CD8-positive, alpha-beta memory T cell (primary cell): Measurements from ENCODE around the gene MUL1. TPM values are rescaled to one million over a fixed set of nuclear protein-coding genes. Genes with fewer than 3 reads are reported as not detected.
A peak's percentile ranks its signal among the peaks of the same experiment; 100 is the strongest.
"Not testable (repeated sequence)": the region's sequence is repeated elsewhere in the genome, so short reads cannot be mapped to it uniquely, and the experiment has no call there.

ENCODE experiments used
- CTCF ChIA-PET: fragments of 350-600 bp; sonication (Branson Sonifier 250); formaldehyde crosslinking; loops from one replicate; lab custom pipeline; 2021; ENCODE audit warnings: antibody characterized with exemption; lab: Charles Lee
- POLR2A ChIA-PET: fragments of 350-600 bp; sonication (Branson Sonifier 250); formaldehyde crosslinking; loops from one replicate; lab custom pipeline; 2021; ENCODE audit warnings: antibody characterized with exemption; lab: Charles Lee
- DNase-seq, 5 donors: peaks; one replicate each; pipeline versions ENCODE4 v3.0.0 to v3.0.0-alpha.2; 2020 to 2022; ENCODE audit warnings: mixed read lengths in 1 of 5
- H3K27ac ChIP-seq: one replicate; pipeline ENCODE4 v1.7.0; 2013; ENCODE audit warnings: low read depth, mild to moderate bottlenecking, low read length, moderate library complexity
- H3K27me3 ChIP-seq: 2 replicates; pipeline ENCODE4 v1.7.0; 2013; ENCODE audit warnings: low read length, mild to moderate bottlenecking; ENCODE audit not compliant: insufficient read depth, poor library complexity, severe bottlenecking
- H3K36me3 ChIP-seq: 2 replicates; pipeline ENCODE4 v1.7.0; 2013; ENCODE audit warnings: mild to moderate bottlenecking, low read length, moderate library complexity; ENCODE audit not compliant: insufficient read depth
- H3K4me1 ChIP-seq: 2 replicates; pipeline ENCODE4 v1.7.0; 2013; ENCODE audit warnings: mild to moderate bottlenecking, low read length, moderate library complexity; ENCODE audit not compliant: insufficient read depth
- H3K4me3 ChIP-seq: 2 replicates; pipeline ENCODE4 v1.7.0; 2013; ENCODE audit warnings: mild to moderate bottlenecking, low read length
- H3K9me3 ChIP-seq: 2 replicates; pipeline ENCODE4 v1.7.0; 2013; ENCODE audit warnings: mild to moderate bottlenecking, low read length
- H3K27ac Mint-ChIP-seq, 8 donors: one replicate each; pipeline ENCODE4 v1.8.0; 2020 to 2021; ENCODE audit warnings: mixed read lengths in 8 of 8, mild to moderate bottlenecking in 6 of 8, inconsistent platforms in 3 of 8, moderate library complexity in 3 of 8
- H3K27me3 Mint-ChIP-seq, 2 donors: one replicate each; pipeline ENCODE4 v1.8.0; 2020 to 2021; ENCODE audit warnings: mixed read lengths in 2 of 2, mild to moderate bottlenecking in 1 of 2, moderate library complexity in 1 of 2
- H3K36me3 Mint-ChIP-seq, 3 donors: one replicate each; pipeline ENCODE4 v1.8.0; 2020 to 2021; ENCODE audit warnings: mixed read lengths in 3 of 3, inconsistent platforms in 1 of 3, mild to moderate bottlenecking in 1 of 3
- H3K4me1 Mint-ChIP-seq, 3 donors: one replicate each; pipeline ENCODE4 v1.8.0; 2020 to 2021; ENCODE audit warnings: mixed read lengths in 3 of 3, inconsistent platforms in 1 of 3, mild to moderate bottlenecking in 1 of 3
- H3K4me3 Mint-ChIP-seq, 7 donors: one replicate each; pipeline ENCODE4 v1.8.0; 2020 to 2021; ENCODE audit warnings: mixed read lengths in 7 of 7, mild to moderate bottlenecking in 6 of 7, moderate library complexity in 4 of 7, inconsistent platforms in 2 of 7
- H3K9me3 Mint-ChIP-seq, 5 donors: one replicate each; pipeline ENCODE4 v1.8.0; 2020 to 2022; ENCODE audit warnings: mixed read lengths in 5 of 5, mild to moderate bottlenecking in 3 of 5, moderate library complexity in 2 of 5, inconsistent platforms in 1 of 5
- polyA plus RNA-seq: library from polyadenylated mRNA; unstranded; fragments of 300-500 nt; fragmentation: Illumina TruSeq; gene quantifications from one replicate; pipeline ENCODE4 v1.2.3, GENCODE V29; 2021
- total RNA-seq, 2 experiments: library from RNA; stranded (reverse); gene quantifications; one replicate each; pipeline ENCODE4 v1.2.3, GENCODE V29; 2021

The MUL1 gene
- total and polyA plus RNA-seq, 3 experiments from 2014 or later, result 21.3 to 42.2 (median 23.3) TPM

DNA sequence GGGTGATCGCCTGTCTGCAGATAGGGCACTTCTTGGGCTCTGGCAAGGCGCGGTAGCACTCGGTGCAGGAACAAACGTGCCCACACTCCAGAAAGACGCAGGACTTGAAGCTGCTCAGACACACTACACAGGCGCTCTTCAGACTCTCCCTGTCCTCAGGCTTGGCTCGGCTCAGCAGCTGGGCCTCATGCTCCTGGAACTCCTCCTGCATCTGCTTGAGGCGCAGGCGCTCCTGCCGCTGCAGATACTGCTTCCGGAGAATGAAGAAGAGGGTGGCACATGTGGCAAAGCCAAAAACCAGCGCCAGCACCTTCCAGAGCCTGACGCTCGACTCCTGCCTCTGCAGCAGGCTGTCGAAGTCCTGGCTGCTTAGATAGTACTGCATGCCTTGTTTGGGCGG lies 7.2 kb downstream of the MUL1 start:
- Histone ChIP-seq H3K36me3 (peaks cover 30% of the 10 kb centered on the region), H3K27ac (no peak overlapping the region), H3K27me3 (no peaks in the 10 kb centered on the region), H3K4me3 (no peak overlapping the region), H3K9me3 (no peaks in the 10 kb centered on the region), H3K4me1 (no peaks in the 10 kb centered on the region)
- H3K9me3 Mint-ChIP-seq, result no peaks in the 10 kb centered on the region
- H3K27ac Mint-ChIP-seq, result peak overlapping the region in 1 of 8 donors; percentile 62
- CTCF ChIA-PET, result no interaction called here
- H3K4me3 Mint-ChIP-seq, result no peak overlapping the region
- H3K27me3 Mint-ChIP-seq, result no peaks in the 10 kb centered on the region
- H3K36me3 Mint-ChIP-seq, result peaks cover 0 to 66% (median 16%) of the 10 kb centered on the region in 3 donors
- H3K4me1 Mint-ChIP-seq, result peaks cover 12 to 17% (median 13%) of the 10 kb centered on the region in 3 donors
- POLR2A ChIA-PET, result no interaction called here
- DNase-seq, result no peak

DNA sequence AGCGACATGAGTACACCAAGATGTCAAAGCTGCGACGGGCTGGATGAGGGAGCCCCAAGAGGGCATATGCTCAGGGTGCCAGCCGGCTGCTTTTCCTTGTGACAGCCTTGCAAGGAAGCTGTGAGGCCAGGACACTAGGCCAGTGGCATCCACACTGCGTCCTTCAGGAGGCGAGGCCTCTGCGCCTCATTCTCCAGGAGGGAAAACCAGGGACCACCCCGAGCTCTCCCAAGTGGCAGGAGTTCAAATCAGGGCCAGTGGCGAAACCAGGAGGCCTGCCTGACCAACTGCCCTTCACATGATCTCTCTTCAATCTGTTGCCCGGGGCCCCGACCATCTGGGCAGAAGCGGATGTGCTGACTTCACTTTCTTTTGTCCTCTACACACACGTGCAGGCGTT lies 8.2 kb downstream of the MUL1 start:
- Histone ChIP-seq H3K4me1 (no peaks in the 10 kb centered on the region), H3K27me3 (no peaks in the 10 kb centered on the region), H3K36me3 (peaks cover 30% of the 10 kb centered on the region), H3K9me3 (no peaks in the 10 kb centered on the region), H3K4me3 (no peak overlapping the region), H3K27ac (no peak overlapping the region)
- peaks cover 7 to 8% (median 7%) of the 10 kb centered on the region in 3 donors for H3K4me1 Mint-ChIP-seq
- H3K9me3 Mint-ChIP-seq, result no peaks in the 10 kb centered on the region
- POLR2A ChIA-PET, result no interaction called here
- no peak overlapping the region for H3K4me3 Mint-ChIP-seq
- H3K27me3 Mint-ChIP-seq, result no peaks in the 10 kb centered on the region
- no peak for DNase-seq
- peaks cover 0 to 63% (median 16%) of the 10 kb centered on the region in 3 donors for H3K36me3 Mint-ChIP-seq
- H3K27ac Mint-ChIP-seq, result peak overlapping the region in 1 of 8 donors; percentile 60
- CTCF ChIA-PET, result no interaction called here

DNA sequence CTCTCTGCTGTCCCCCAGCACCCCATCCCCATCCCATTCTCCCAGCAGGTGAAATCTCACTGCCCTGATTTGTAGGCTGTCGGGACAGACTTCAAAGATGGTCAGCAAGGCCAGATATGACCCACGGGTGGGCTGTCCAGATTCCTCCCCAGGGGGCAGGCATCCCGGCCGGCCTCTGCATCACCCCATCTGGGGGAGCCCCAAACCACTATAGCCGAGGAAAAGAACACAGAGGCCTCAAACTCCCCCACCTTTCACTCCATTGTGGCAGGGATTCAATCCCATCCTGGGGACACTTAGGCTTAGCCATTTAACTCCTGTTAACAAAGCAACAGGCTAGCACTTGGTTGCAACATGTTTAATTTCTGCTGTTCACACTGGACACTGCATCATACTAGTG lies 8.8 kb downstream of the MUL1 start:
- CTCF ChIA-PET, result no interaction called here
- H3K36me3 ChIP-seq, result peaks cover 30% of the 10 kb centered on the region
- no peak for DNase-seq

DNA sequence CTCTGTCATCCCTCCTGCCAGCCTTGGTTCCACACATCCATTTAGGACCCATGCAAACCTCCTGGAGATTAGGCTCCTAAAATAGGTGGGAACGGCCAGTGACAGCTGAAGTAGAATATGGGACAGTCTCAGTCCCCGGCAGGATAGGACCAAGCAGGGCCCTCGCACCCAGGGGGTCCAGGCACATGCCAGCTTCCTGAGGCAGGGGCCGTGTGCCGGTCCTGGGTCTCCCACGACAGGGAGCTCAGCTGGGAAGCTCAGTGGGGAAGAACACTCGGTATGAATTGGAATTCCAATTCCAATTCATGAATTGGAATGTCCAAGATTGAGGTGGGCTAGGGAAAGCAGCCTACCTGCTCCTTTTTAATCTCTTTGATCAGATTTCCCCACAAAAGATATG lies 9.8 kb downstream of the MUL1 start:
- Mint-ChIP-seq H3K27me3 (no peaks in the 10 kb centered on the region), H3K27ac (no peak overlapping the region), H3K36me3 (peaks cover 0 to 54% (median 15%) of the 10 kb centered on the region in 3 donors), H3K4me3 (no peak overlapping the region), H3K9me3 (no peaks in the 10 kb centered on the region), H3K4me1 (no peaks in the 10 kb centered on the region)
- Histone ChIP-seq H3K4me1 (peaks cover 6% of the 10 kb centered on the region), H3K27ac (no peak overlapping the region), H3K9me3 (no peaks in the 10 kb centered on the region), H3K4me3 (no peak overlapping the region), H3K36me3 (peaks cover 30% of the 10 kb centered on the region), H3K27me3 (no peaks in the 10 kb centered on the region)
- ChIA-PET CTCF (no interaction called here), POLR2A (no interaction called here)
- no peak for DNase-seq

More for the DNA sequence above, 8.8 kb downstream of the MUL1 start:
- H3K4me3 Mint-ChIP-seq, result no peak overlapping the region
- H3K27ac ChIP-seq, result no peak overlapping the region
- H3K27ac Mint-ChIP-seq, result peak overlapping the region in 1 of 8 donors; percentile 65
- H3K27me3 ChIP-seq, result no peaks in the 10 kb centered on the region
- no peaks in the 10 kb centered on the region for H3K9me3 Mint-ChIP-seq
- H3K27me3 Mint-ChIP-seq, result no peaks in the 10 kb centered on the region
- peaks cover 0 to 60% (median 16%) of the 10 kb centered on the region in 3 donors for H3K36me3 Mint-ChIP-seq
- no peaks in the 10 kb centered on the region for H3K9me3 ChIP-seq
- peaks cover 2 to 4% (median 3%) of the 10 kb centered on the region in 3 donors for H3K4me1 Mint-ChIP-seq
- no peak overlapping the region for H3K4me3 ChIP-seq
- H3K4me1 ChIP-seq, result peaks cover 3% of the 10 kb centered on the region
- POLR2A ChIA-PET, result no interaction called here

DNA sequence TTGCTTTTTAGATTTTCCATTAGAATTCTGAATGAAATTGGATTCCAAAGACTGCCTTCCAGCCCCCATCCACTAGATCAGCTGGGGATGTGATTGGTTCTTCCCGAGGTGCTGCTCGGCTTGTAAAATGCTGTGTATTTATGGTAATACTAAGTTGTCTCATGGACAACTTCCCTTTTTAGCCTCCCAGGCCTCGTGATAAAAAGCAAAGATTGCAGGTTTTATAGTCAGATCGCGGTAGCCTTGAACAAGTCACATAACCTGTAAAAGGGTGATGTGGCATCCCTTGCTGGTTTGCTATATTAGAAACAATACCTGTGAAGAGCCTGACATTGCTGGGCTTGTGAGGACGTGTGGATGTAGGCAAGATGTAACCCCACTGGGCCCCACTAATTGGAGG lies 10.4 kb downstream of the MUL1 start:
- Histone ChIP-seq H3K27me3 (no peaks in the 10 kb centered on the region), H3K9me3 (no peaks in the 10 kb centered on the region), H3K4me3 (no peak overlapping the region), H3K27ac (no peak overlapping the region), H3K36me3 (peaks cover 30% of the 10 kb centered on the region), H3K4me1 (peaks cover 6% of the 10 kb centered on the region)
- H3K4me3 Mint-ChIP-seq, result no peak overlapping the region
- peaks cover 0 to 50% (median 13%) of the 10 kb centered on the region in 3 donors for H3K36me3 Mint-ChIP-seq
- ChIA-PET CTCF (interaction anchor here (1.0 kb wide), 1 partner anchor 120 kb away, joined by 3 read pairs; no protein-coding TSS in a partner anchor), POLR2A (no interaction called here)
- H3K4me1 Mint-ChIP-seq, result peaks cover 0 to 2% (median 0%) of the 10 kb centered on the region in 3 donors
- no peak for DNase-seq
- H3K9me3 Mint-ChIP-seq, result no peaks in the 10 kb centered on the region
- no peaks in the 10 kb centered on the region for H3K27me3 Mint-ChIP-seq
- peak overlapping the region in 1 of 8 donors; percentile 29 for H3K27ac Mint-ChIP-seq

DNA sequence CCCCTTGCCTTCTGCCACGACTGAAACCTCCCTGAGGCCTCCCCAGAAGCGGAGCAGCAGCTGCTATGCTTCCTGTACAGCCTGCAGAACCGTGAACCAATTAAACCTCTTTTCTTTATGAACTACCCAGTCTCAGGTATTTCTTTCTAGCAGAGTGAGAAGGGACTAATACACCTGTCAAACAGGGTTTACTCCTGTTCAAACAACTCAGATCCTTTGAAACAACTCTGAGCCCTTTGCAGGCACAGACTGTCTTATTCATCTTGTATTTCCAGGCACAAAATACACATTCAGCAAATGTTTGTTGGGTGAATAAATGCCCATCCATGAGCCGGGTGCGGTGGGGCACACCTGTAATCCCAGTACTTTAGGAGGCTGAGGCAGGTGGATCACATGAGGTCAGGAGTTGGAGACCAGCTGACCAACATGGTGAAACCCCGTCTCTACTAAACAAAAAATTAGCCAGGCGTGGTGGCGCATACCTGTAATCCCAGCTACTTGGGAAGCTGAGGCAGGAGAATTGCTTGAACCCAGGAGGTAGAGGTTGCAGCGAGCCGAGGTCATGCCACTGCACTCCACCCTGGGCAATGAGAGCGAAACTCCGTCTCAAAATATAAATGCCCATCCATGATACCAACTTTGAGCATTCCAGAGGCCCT lies 11.1 kb downstream of the MUL1 start:
- Mint-ChIP-seq H3K36me3 (peaks cover 0 to 45% (median 13%) of the 10 kb centered on the region in 3 donors), H3K27ac (peak overlapping the region in 1 of 8 donors; percentile 70)
- H3K4me3 ChIP-seq, H3K27me3 Mint-ChIP-seq, H3K4me1 Mint-ChIP-seq, H3K27me3 ChIP-seq, H3K9me3 Mint-ChIP-seq, H3K4me3 Mint-ChIP-seq, POLR2A ChIA-PET, DNase-seq, H3K4me1 ChIP-seq, H3K27ac ChIP-seq, H3K9me3 ChIP-seq: not testable (repeated sequence)
- CTCF ChIA-PET, result interaction anchor here (1.0 kb wide), 1 partner anchor 119 kb away, joined by 3 read pairs; no protein-coding TSS in a partner anchor
- H3K36me3 ChIP-seq, result peaks cover 27% of the 10 kb centered on the region

DNA sequence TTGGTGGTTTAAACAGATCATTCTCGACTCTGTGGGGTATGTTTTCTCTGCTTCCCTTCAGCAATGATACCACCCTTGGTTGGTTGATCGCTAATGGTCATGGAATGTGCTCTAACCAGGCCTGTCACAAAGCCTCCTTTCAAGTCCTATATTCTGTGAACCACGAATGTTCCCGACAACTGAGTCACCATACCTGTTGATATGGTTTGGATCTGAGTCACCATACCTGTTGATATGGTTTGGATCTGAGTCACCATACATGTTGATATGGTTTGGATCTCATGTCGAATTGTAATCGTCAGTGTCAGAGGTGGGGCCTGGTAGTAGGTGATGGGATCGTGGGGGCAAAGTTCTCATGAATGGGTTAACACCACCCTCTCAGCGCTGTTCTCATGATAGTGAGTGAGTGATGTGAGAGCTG lies 11.7 kb downstream of the MUL1 start:
- POLR2A ChIA-PET, result no interaction called here
- CTCF ChIA-PET, result interaction anchor here (0.8 to 5.1 kb wide), 2 partner anchors 119 to 284 kb away, joined by 3 to 41 read pairs; no protein-coding TSS in a partner anchor
- DNase-seq, result no peak

DNA sequence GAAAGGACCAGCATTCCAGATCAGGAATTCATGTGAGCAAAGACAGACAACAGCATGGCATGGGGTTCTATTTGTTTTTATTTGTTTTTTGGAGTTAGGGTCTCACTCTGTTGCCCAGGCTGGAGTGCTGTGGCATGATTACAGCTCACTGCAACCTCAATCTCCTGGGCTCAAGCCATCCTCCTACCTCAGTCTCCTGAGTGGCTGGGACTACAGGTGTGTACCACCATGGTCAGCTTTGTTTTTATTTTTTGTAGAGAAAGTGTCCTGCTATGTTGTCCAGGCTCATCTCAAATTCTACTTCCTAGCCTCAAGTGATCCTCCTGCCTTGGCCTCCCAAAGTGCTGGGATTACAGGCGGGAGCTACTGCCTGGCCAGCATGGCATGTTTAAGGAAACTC lies 12.3 kb downstream of the MUL1 start:
- H3K36me3 Mint-ChIP-seq, result peaks cover 0 to 33% (median 7%) of the 10 kb centered on the region in 3 donors
- H3K27ac ChIP-seq, result no peak overlapping the region
- POLR2A ChIA-PET, result no interaction called here

More for the DNA sequence above, 11.7 kb downstream of the MUL1 start:
- Histone ChIP-seq H3K4me3 (no peak overlapping the region), H3K27me3 (no peaks in the 10 kb centered on the region), H3K36me3 (peaks cover 21% of the 10 kb centered on the region), H3K9me3 (no peaks in the 10 kb centered on the region), H3K27ac (no peak overlapping the region), H3K4me1 (peaks cover 6% of the 10 kb centered on the region)
- H3K9me3 Mint-ChIP-seq, result no peaks in the 10 kb centered on the region
- H3K4me1 Mint-ChIP-seq, result peaks cover 0 to 2% (median 0%) of the 10 kb centered on the region in 3 donors
- peak overlapping the region in 2 of 8 donors; percentile 19 to 34 for H3K27ac Mint-ChIP-seq
- peaks cover 0 to 2% of the 10 kb centered on the region in 2 donors for H3K27me3 Mint-ChIP-seq
- H3K36me3 Mint-ChIP-seq, result peaks cover 0 to 39% (median 10%) of the 10 kb centered on the region in 3 donors
- no peak overlapping the region for H3K4me3 Mint-ChIP-seq

More for the DNA sequence above, 12.3 kb downstream of the MUL1 start:
- H3K9me3 Mint-ChIP-seq, result no peaks in the 10 kb centered on the region
- peaks cover 15% of the 10 kb centered on the region for H3K36me3 ChIP-seq
- no peak overlapping the region for H3K4me3 ChIP-seq
- peaks cover 0 to 2% of the 10 kb centered on the region in 2 donors for H3K27me3 Mint-ChIP-seq
- no peak for DNase-seq
- peaks cover 0 to 2% (median 0%) of the 10 kb centered on the region in 3 donors for H3K4me1 Mint-ChIP-seq
- no peaks in the 10 kb centered on the region for H3K27me3 ChIP-seq
- peak overlapping the region in 2 of 8 donors; percentile 50 to 77 for H3K27ac Mint-ChIP-seq
- no peaks in the 10 kb centered on the region for H3K9me3 ChIP-seq
- peaks cover 6% of the 10 kb centered on the region for H3K4me1 ChIP-seq
- H3K4me3 Mint-ChIP-seq, result no peak overlapping the region
- CTCF ChIA-PET, result interaction anchor here (0.8 to 5.1 kb wide), 2 partner anchors 118 to 283 kb away, joined by 3 to 41 read pairs; no protein-coding TSS in a partner anchor
